Esophagus muscularis mucosa (tissue), 4 donors: ENCODE data around the gene CNPPD1. TPM values are rescaled to one million over a fixed set of nuclear protein-coding genes. Genes with fewer than 3 reads are reported as not detected.

Experiments used
- DNase-seq: peaks from one replicate; pipeline ENCODE4 v3.0.0-alpha.2; 2017; ENCODE audit errors: extremely low spot score
- H3K27ac ChIP-seq, 4 donors: fragments of 200-600 bp; sonication (generic); replicated peaks in 1 of 4; 1 replicate in 3 of 4; 2 replicates in 1 of 4; pipeline ENCODE4 v1.5.1; 2016 to 2019; ENCODE audit warnings: mild to moderate bottlenecking in 1 of 4
- H3K27me3 ChIP-seq, 4 donors: fragments of 200-600 bp; sonication (generic); one replicate each; pipeline versions ENCODE4 v1.5.1 to v1.6.0; 2016 to 2019
- H3K36me3 ChIP-seq, 4 donors: fragments of 200-600 bp; sonication (generic); one replicate each; pipeline ENCODE4 v1.5.1; 2016 to 2019
- H3K4me1 ChIP-seq, 4 donors: fragments of 200-600 bp; sonication (generic); one replicate each; pipeline ENCODE4 v1.5.1; 2016 to 2019
- H3K4me3 ChIP-seq, 4 donors: fragments of 200-600 bp; sonication (generic); 1 replicate in 2 of 4; 2 replicates in 2 of 4; pipeline ENCODE4 v1.5.1; 2016 to 2019; ENCODE audit warnings: mild to moderate bottlenecking in 4 of 4, moderate library complexity in 1 of 4
- H3K9me3 ChIP-seq, 4 donors: fragments of 200-600 bp; sonication (generic); 1 replicate in 3 of 4; 2 replicates in 1 of 4; pipeline ENCODE4 v1.5.1; 2016 to 2019
- CTCF ChIP-seq, 3 experiments: fragments of 200-600 bp in 2 of 3; fragments of 450-650 bp in 1 of 3; sonication (generic) in 2 of 3; IDR thresholded peaks; one replicate each; pipeline ENCODE4 v1.5.1; 2017 to 2019; ENCODE audit warnings: antibody characterized with exemption in 3 of 3, mild to moderate bottlenecking in 2 of 3, moderate library complexity in 1 of 3
- EP300 ChIP-seq: sonication (generic); formaldehyde crosslinking; IDR thresholded peaks from one replicate; pipeline ENCODE4 v1.6.1; 2017; ENCODE audit warnings: antibody characterized with exemption
- POLR2A ChIP-seq: fragments of 450-650 bp; IDR thresholded peaks from one replicate; pipeline ENCODE4 v1.6.1; 2017; ENCODE audit warnings: antibody characterized with exemption, moderate library complexity, mild to moderate bottlenecking, low read depth
- POLR2AphosphoS5 ChIP-seq, 2 donors: sonication (generic); formaldehyde crosslinking; IDR thresholded peaks; one replicate each; pipeline ENCODE4 v1.6.1; 2017; ENCODE audit warnings: antibody characterized with exemption in 2 of 2
- WGBS: methylation state at CpG from one replicate; pipeline ENCODE4 v1.1.5; 2018; 5-methylcytosine and 5-hydroxymethylcytosine counted together
- intact Hi-C: fragments of 100-400 bp; cut with DNase I; formaldehyde crosslinking; loops from one replicate; pipeline ENCODE4 v1.15.1; 2023
- total RNA-seq, 4 donors: library from RNA; depleted of rRNA; stranded (reverse); fragments of >200 nt; gene quantifications; one replicate each; pipeline versions ENCODE4 v1.1.0 to v1.2.1, GENCODE V29; 2016

Gene CNPPD1
- total RNA-seq, 4 donors from 2014 or later: 41.9 to 98.0 (median 61.9) TPM

- intact Hi-C loops: loop anchor here (10.0 kb wide), 1 partner anchor 155 kb away; the partner anchor contains the start of gene CRYBA2
- H3K4me1 ChIP-seq: peaks cover 0 to 9% (median 7%) of the 10 kb centered on the region in 4 donors
These were observed 27.1 kb downstream of the CNPPD1 start for GRCh38 chr2:219149667-219150066.

GRCh38 chr2:219142329-219142728, 34.4 kb downstream of the CNPPD1 start:
- intact Hi-C loops: no loop called here
- 85% methylated on average over 6 of the region's 6 CpGs for WGBS
- H3K4me3 ChIP-seq: no peak overlapping the region
- H3K36me3 ChIP-seq: peaks cover 52 to 85% (median 74%) of the 10 kb centered on the region in 4 donors
- DNase-seq: no peak
- H3K9me3 ChIP-seq: no peaks in the 10 kb centered on the region
- H3K27ac ChIP-seq: no peak overlapping the region
- H3K4me1 ChIP-seq: no peaks in the 10 kb centered on the region
- H3K27me3 ChIP-seq: no peaks in the 10 kb centered on the region
- TF ChIP-seq POLR2A: no peak
- no peak for TF ChIP-seq EP300
- TF ChIP-seq CTCF (IDR thresholded peaks at IDR 0.05): no peak
- no peak for TF ChIP-seq POLR2AphosphoS5 (IDR thresholded peaks at IDR 0.05)

More at GRCh38 chr2:219149667-219150066, 27.1 kb downstream of the CNPPD1 start:
- no peak for DNase-seq
- 19% methylated on average over 1 of the region's 1 CpG for WGBS
- TF ChIP-seq POLR2A: no peak
- no peak for TF ChIP-seq POLR2AphosphoS5 (IDR thresholded peaks at IDR 0.05)
- TF ChIP-seq EP300: no peak
- TF ChIP-seq CTCF (IDR thresholded peaks at IDR 0.05): no peak
- peaks cover 33 to 73% (median 62%) of the 10 kb centered on the region in 4 donors for H3K36me3 ChIP-seq
- H3K4me3 ChIP-seq: no peak overlapping the region
- no peaks in the 10 kb centered on the region for H3K9me3 ChIP-seq
- H3K27ac ChIP-seq: no peak overlapping the region
- no peaks in the 10 kb centered on the region for H3K27me3 ChIP-seq

GRCh38 chr2:219140722-219141121, 36.0 kb downstream of the CNPPD1 start:
- TF ChIP-seq CTCF (IDR thresholded peaks at IDR 0.05): no peak
- TF ChIP-seq POLR2A: no peak
- no peak for TF ChIP-seq POLR2AphosphoS5 (IDR thresholded peaks at IDR 0.05)
- TF ChIP-seq EP300: no peak
- 98% methylated on average over 3 of the region's 3 CpGs for WGBS

GRCh38 chr2:219133976-219134375, 42.7 kb downstream of the CNPPD1 start:
- Histone ChIP-seq H3K4me3 (no peak overlapping the region), H3K36me3 (peaks cover 0 to 12% (median 3%) of the 10 kb centered on the region in 4 donors), H3K27ac (no peak overlapping the region), H3K9me3 (no peaks in the 10 kb centered on the region), H3K27me3 (no peaks in the 10 kb centered on the region), H3K4me1 (peaks cover 0 to 18% (median 13%) of the 10 kb centered on the region in 4 donors)
- TF ChIP-seq POLR2AphosphoS5 (IDR thresholded peaks at IDR 0.05): no peak
- TF ChIP-seq EP300: no peak
- TF ChIP-seq POLR2A: no peak
- no peak for TF ChIP-seq CTCF (IDR thresholded peaks at IDR 0.05)
- WGBS: 92% methylated on average over 4 of the region's 4 CpGs
- intact Hi-C loops: no loop called here
- DNase-seq: no peak

More at GRCh38 chr2:219140722-219141121, 36.0 kb downstream of the CNPPD1 start:
- Histone ChIP-seq H3K4me3 (no peak overlapping the region), H3K27ac (no peak overlapping the region), H3K9me3 (no peaks in the 10 kb centered on the region), H3K36me3 (peaks cover 39 to 72% (median 60%) of the 10 kb centered on the region in 4 donors), H3K4me1 (no peaks in the 10 kb centered on the region), H3K27me3 (no peaks in the 10 kb centered on the region)
- intact Hi-C loops: no loop called here
- no peak for DNase-seq

GRCh38 chr2:219131744-219132143, 45.0 kb downstream of the CNPPD1 start:
- Histone ChIP-seq H3K9me3 (no peaks in the 10 kb centered on the region), H3K4me3 (no peak overlapping the region), H3K36me3 (peaks cover 0 to 6% (median 2%) of the 10 kb centered on the region in 4 donors), H3K4me1 (peaks cover 0 to 22% (median 13%) of the 10 kb centered on the region in 4 donors), H3K27ac (no peak overlapping the region), H3K27me3 (no peaks in the 10 kb centered on the region)
- intact Hi-C loops: no loop called here
- no peak for TF ChIP-seq CTCF (IDR thresholded peaks at IDR 0.05)
- no peak for TF ChIP-seq POLR2AphosphoS5 (IDR thresholded peaks at IDR 0.05)
- no peak for TF ChIP-seq EP300
- TF ChIP-seq POLR2A: no peak
- WGBS: 80% methylated on average over 4 of the region's 4 CpGs
- no peak for DNase-seq
